IPS-NIHi7 (cell line): Measurements from ENCODE around the gene NDUFB8.
A peak's percentile ranks its signal among the peaks of the same experiment; 100 is the strongest.

Source experiments
- DNase-seq: peaks from one replicate; pipeline ENCODE4 v3.0.0; 2012; ENCODE audit warnings: mixed read lengths; ENCODE audit errors: extremely low spot score

Gene NDUFB8

GRCh38 chr10:100537475-100537874 lies 7.8 kb upstream of the NDUFB8 start:
- no peak for DNase-seq

GRCh38 chr10:100535715-100536353 lies 6.2 kb upstream of the NDUFB8 start, which contains the start of gene HIF1AN:
TSS of gene HIF1AN (plus strand) at chr10:100535943. CDS start at chr10:100535959, 16 bp downstream.
- DNase-seq = peak; percentile 97

GRCh38 chr10:100535338-100535714 lies 5.7 kb upstream of the NDUFB8 start:
- DNase-seq = no peak

DNA sequence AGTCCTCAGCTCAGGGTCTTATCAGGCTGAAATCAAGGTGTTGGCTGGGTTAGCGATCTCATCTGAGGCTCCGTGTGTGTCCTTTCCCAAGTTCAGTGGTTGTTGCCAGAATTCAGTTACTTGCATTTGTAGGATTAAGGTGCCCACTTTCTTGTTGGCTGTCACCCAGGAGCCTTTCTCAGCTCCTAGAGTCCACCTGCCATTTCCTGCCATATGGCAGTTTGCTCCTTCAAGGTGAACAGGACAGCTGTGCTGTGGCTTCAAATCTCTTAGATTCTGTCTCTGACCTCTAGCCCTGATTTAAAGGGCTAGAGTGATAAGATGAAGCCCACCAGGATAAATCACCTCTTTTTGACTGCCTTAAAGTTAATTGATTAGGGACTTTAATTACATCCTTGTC lies 5.1 kb upstream of the NDUFB8 start:
- no peak for DNase-seq

DNA sequence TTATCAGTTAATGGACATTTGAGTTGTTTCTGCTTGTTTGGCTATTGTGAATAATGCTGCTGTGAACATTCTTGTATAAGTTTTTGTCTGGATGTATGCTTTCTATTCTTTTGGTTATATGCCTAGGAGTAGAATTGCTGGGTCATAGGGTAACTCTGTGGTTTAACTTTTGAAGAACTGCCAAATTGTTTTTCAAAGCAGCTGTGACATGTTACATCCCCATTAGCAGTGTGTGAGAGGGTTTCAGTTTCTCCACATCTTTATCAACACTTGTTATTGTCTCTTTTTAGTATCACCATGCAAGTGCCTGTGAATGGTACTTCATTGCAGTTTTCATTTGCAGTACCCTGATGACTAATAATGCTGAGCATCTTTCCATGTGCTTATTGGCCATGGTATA lies 2.1 kb upstream of the NDUFB8 start:
- no peak for DNase-seq

DNA sequence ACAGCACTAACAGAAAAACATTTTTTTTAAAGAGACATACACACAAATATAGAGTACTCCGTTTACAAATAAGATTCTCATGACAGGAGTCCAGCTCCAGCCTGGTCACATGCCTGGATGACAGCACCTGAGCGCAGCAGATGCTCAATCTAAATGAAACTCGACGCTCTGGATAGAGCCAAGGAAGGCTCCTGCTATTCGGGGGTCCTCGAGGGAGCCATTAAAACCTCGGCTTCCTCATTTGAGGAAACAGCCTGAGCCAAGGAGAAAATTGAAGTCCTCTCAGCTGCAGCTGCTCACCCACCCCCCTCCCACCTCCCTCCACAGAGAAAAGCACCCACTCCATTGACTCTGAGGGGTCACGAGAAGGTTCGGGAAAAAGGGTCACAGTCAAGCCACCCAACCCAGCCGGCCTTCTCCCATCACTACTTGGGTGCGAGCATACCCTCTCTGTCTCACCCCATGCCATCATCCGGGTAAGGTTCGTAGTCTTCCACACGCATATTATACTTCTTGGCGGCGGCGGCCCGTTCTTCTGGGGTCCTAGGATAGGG lies 673 bp downstream of the NDUFB8 start:
- no peak for DNase-seq

DNA sequence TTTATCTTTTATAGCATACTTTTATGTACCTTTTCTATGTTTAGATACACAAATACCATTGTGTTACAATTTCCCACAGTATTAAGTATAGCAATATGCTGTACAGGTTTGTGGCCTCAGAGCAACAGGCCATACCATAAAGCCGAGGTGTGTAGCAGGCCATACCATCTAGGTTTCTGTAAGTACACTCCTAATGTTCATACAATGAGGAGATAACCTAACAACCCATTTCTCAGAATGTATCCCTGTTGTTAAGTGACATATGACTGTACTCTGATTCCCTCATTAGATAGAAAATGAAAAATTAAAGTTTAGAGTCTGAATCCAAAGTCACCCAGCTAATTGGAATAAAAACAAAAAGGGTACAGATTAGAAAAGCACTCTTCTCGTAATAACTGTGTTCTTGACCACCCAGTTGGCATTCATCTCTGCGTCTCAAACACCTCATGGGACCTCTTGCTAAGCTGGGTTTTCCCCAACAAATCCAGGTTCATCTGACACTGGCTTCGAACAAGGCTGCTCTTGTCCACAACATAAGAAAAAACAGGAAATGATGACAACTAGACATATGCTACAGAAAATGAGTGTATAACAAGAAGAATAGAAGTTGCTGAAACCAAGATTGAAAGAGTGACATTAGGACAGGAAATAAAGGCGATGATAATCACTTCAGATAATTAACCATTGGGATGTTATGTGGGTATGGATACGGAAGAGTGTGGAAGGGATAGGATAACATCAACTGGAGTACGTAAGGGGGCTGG lies 1.4 kb downstream of the NDUFB8 start:
- DNase-seq = no peak

DNA sequence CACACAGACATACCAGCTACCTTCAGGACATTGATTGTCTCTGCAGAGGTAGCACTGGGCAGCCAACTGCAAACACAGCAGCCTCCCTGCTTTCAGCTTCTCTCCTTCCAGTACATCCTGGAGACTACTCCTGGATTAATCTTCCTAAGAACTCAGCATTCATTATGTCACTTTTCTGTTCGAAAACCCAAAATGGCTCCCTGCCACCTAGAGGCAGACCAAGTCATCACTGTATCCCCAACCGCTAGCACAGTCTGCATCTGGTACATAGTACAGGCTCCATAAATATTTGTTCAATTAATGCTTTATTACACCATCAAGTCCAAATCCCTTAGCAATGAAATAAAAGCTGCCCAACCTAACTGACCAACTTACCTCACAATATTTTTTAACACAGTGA lies 5.0 kb downstream of the NDUFB8 start:
- DNase-seq = no peak

DNA sequence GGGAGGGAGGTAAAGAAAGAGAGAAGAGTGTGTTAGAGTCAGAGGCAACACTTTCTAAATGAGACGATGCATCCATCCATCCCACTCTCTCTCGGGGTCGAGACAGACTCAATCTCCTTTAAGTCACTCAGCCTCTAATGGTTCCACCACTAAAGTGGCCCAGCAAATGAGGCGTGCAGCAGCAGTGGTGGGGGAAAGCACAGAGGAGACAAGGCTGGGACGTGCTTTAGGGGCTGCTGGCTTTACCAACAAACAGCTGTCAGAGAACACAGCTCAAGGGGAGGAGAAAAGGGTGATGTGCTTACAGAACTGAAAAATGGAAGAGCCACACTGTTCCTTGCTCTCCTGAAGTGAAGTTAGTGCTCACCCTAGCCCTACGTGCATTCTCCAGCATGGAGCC lies 5.5 kb downstream of the NDUFB8 start:
- no peak for DNase-seq

DNA sequence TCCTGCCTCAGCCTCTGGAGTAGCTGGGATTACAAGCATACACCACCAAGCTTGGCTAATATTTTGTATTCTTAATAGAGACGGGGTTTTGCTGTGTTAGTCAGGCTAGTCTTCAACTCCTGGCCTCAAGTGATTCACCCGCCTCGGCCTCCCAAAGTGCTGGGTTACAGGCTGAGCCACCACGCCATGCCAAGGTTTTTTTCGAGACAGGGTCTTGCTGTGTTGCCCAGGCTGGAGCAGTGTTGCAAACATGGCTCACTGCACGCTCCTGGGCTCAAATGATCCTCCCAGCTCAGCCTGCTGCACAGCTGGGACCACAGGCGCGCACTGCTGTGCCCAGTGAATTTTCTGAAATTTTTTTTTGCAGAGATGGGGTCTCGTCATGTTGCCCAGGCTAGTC lies 6.7 kb downstream of the NDUFB8 start:
- no peak for DNase-seq

GRCh38 chr10:100522107-100522801 lies 7.4 kb downstream of the NDUFB8 start:
- DNase-seq = no peak

DNA sequence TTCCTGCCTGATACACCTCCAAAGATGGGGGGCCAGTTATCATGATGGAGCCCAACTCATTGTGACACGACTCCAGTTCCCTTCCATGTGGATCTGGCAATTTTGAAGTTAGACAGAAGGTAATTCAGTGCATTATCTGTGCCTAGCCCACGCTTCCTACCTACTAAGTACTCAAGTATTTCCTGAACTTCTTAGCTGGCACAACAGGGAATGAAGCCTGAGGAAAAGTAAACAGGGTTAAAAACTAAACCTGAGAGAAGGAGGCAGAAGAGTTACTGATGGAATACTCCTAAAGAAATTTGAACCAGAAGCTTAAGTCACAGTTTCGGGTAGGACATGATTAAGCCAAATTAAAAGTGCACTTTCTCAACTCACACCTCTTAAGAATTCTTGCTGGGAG lies 8.9 kb downstream of the NDUFB8 start:
- DNase-seq = no peak

- peak; percentile 75 for DNase-seq
Measured at GRCh38 chr10:100519311-100520051, 10.2 kb downstream of the NDUFB8 start, which contains the start of gene SEC31B. TSS of gene SEC31B (minus strand) at chr10:100519861. CDS start at chr10:100516952, 2,909 bp downstream.

DNA sequence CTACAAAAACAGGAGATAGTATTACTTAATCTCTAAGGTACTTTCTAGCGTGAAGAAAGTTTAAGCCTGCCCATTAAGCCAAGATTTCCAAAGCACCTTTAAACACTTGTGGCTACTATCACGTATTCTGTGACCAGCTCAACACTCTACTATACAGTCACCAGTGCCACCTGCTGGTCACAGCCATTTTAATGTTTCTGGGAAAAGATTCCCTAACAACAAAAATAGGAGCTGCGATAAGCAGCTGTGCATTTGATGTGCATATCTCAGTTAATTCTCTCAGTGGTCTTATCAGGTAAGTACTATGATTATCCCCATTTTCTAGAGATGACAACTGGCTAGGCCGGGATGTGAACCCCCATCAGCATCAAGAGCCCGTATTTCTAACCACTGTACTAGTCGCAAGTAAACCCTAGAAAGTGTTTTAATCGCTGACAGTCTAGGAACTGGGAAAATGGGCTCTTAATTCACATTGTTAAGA lies 10.9 kb downstream of the NDUFB8 start:
- peak; percentile 56 for DNase-seq

- DNase-seq = peak; percentile 56
Measured at GRCh38 chr10:100516847-100517246, 12.8 kb downstream of the NDUFB8 start.

DNA sequence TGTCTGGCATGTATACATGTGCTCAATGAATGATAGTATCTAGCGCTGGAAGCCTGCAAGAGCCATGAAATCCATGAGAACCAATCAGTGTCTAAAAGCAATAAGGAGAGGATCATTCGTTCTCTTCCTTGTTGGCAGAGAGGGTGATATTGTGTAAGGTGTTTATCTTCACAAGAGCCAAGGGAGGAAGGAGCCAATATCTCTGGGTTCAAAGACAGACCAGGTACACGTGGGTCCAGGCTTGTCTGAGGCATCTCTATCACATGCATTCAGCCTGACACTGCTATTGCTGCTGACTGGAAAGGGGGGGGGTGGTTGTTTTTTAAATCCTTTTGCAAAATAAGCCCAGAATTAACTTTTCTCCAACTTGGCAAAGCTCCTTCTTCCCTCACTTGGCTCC lies 14.1 kb downstream of the NDUFB8 start:
- no peak for DNase-seq

- no peak for DNase-seq
Measured at GRCh38 chr10:100510533-100511308, 18.9 kb downstream of the NDUFB8 start.

- DNase-seq = no peak
Measured at GRCh38 chr10:100509241-100509840, 20.3 kb downstream of the NDUFB8 start.

GRCh38 chr10:100508691-100509150 lies 20.9 kb downstream of the NDUFB8 start:
- DNase-seq = peak; percentile 82

DNA sequence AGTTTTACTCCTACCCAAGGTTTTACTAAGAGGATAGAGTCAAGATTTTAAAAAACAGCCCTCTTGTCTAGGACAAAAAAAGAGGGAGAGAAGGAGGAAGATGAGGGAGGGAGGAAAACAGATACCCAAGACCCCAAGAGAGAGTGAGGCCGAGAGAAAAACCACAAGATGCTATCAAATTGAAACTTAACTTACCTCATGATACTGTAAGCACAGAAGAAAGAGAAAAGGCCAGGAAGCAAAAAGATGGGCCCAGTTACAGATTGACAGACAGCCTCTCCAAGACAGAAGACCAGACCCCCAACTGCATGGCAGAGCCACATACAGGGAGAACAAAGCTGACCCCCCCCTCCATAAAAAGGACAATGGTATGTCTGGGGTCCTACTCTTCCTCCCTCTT lies 21.4 kb downstream of the NDUFB8 start:
- no peak for DNase-seq
